Mesodermal cell (in vitro differentiated cells): ENCODE measurements around the gene CACNA1C.

Experiments
- H3K27ac ChIP-seq: 2 replicates; pipeline ENCODE4 v1.7.0; 2013; ENCODE audit warnings: mild to moderate bottlenecking, low read depth, low read length, moderate library complexity; ENCODE audit not compliant: severe bottlenecking
- H3K36me3 ChIP-seq: 2 replicates; pipeline ENCODE4 v1.7.1; 2013; ENCODE audit warnings: mild to moderate bottlenecking, low read length, moderate library complexity; ENCODE audit not compliant: control insufficient read depth, insufficient read depth
- H3K4me1 ChIP-seq: one replicate; pipeline ENCODE4 v1.7.1; 2013; ENCODE audit warnings: mild to moderate bottlenecking, low read length; ENCODE audit not compliant: insufficient read depth, control insufficient read depth, poor library complexity, severe bottlenecking
- H3K4me3 ChIP-seq: 2 replicates; pipeline ENCODE4 v1.7.0; 2013; ENCODE audit warnings: low read length, control low read depth, mild to moderate bottlenecking; ENCODE audit not compliant: insufficient read depth, poor library complexity, severe bottlenecking; ENCODE audit errors: extremely low read depth
- H3K9me3 ChIP-seq: 2 replicates; pipeline ENCODE4 v1.7.1; 2013; ENCODE audit warnings: mild to moderate bottlenecking, low read length, moderate library complexity; ENCODE audit not compliant: control insufficient read depth
- WGBS, 2 experiments: methylation state at CpG; one replicate each; pipeline ENCODE4 v1.1.5; 2013; ENCODE audit warnings: missing lambda C conversion rate in 2 of 2; ENCODE audit not compliant: insufficient coverage in 2 of 2; 5-methylcytosine and 5-hydroxymethylcytosine counted together

Gene CACNA1C

DNA sequence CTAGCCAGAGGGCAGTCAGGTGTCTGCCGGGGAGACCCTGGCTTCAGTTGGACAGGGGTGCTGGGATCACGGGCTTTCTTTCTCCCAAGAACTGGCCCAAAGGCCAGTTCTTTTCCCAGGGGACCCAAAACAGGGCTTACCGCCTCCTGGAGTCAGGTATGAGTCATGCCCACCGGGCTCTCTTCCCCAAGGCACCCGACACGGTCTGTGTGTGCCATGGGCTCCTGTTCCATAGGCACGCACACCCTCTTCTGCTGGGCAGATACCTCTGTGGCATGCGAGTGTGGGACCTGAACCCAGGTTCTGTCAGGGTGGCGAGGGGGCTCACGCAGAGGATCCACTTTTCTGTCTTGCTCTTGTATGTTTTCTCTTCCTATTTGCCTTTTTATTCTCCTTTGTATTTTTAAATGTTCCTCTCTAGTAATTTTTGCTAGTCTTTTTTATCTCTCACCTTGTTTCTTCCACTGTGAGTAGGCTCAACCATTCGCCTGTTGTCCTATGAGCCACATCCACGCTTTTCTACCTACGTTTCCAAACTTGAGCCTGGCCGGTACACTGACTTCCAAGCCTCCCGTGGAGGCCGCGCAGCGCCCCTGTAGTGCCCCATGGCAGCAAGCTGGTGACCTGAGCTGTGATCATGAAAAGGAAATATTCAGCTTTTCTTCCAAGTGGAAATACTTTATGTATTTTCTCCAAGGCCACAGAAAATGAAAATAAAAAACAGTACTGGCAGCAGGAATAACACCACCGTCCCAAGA, 362.2 kb downstream of the CACNA1C start:
- Histone ChIP-seq H3K4me3 (no peak overlapping the region), H3K36me3 (no peaks in the 10 kb centered on the region), H3K9me3 (no peaks in the 10 kb centered on the region), H3K4me1 (peaks cover 9% of the 10 kb centered on the region), H3K27ac (no peak overlapping the region)
- 93 to 97% methylated on average over 15 to 18 of the region's 19 CpGs for WGBS, 2 experiments

DNA sequence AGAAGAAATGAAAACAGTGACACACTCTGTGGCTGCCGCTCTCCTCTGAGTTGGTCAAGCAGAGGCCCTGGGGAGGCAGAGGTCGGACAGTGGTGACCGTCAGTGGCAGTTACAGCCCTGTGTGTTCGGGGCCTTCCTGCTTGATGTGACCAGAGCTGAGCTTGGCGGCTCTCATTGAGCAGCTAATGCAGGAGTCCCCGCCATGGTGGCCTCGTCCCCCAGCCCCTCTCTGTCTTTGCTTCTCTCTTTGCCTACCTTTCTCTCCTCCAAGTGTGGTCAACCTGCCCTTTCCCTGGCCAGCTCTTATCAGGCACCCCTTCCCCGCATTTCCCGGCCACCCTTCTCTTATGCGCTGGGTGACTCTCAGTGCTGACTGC, 362.8 kb downstream of the CACNA1C start:
- peaks cover 9% of the 10 kb centered on the region for H3K4me1 ChIP-seq

DNA sequence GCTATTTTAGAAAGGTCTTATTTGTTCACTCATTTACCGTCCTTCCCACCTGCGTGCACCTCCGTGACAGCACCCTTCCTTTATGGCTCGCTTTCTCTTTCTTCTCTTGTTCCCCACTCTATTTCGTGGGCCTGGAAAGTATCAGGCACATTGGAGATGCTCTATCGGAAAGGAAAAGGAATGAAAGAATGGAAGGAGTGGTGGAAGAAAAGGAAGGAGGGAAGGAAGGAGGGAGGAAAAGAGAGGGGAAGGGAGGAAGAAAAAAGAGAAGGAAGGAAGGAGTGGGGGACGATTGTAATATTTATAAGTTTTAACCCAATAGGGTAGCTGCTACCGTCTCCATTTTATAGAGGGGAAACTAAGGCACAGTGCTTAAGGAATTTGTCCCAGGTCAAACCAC, 363.4 kb downstream of the CACNA1C start:
- no peak overlapping the region for H3K27ac ChIP-seq
- H3K36me3 ChIP-seq, result no peaks in the 10 kb centered on the region
- H3K9me3 ChIP-seq, result no peaks in the 10 kb centered on the region
- no peak overlapping the region for H3K4me3 ChIP-seq
- peaks cover 9% of the 10 kb centered on the region for H3K4me1 ChIP-seq
- WGBS, 2 experiments, result 93% methylated on average over 6 of the region's 8 CpGs

More for the DNA sequence above, 362.8 kb downstream of the CACNA1C start:
- WGBS, 2 experiments, result 80 to 90% methylated on average over 8 to 9 of the region's 10 CpGs
- Histone ChIP-seq H3K4me3 (no peak overlapping the region), H3K36me3 (no peaks in the 10 kb centered on the region), H3K9me3 (no peaks in the 10 kb centered on the region), H3K27ac (no peak overlapping the region)

DNA sequence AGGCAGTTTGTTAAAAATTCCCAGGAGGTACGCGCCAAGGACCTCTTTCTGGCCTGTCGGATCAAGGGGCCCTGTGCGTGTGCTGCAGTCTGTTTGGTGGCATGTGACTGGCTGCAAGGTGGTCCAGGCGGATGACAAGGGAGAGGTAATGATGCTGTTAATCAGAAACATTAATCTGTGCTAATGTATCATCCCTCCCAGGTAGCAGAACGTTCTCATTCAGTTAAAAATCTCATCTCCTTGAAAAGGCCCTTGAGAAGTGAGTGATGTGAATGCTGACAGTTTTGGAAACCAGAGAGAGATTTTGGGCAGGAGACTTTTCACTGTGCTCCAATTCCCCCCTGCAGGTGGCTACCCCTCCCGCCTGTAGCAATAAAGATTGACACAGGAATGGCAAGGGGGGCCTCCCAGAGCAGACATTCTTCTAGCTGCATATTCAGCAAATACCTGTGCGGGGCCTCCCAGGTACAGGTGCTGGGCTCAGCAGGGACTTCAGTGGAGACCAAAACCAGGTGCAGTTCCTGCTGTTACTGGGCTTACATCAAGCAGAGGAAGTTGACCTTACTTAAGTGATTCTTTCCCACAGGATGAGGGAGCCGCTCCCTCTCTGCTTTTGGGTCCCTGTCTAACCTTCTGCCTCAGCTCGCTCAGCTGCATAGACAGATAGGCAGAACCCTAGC, 364.8 kb downstream of the CACNA1C start:
- Histone ChIP-seq H3K9me3 (no peaks in the 10 kb centered on the region), H3K27ac (no peak overlapping the region), H3K36me3 (no peaks in the 10 kb centered on the region), H3K4me1 (no peaks in the 10 kb centered on the region), H3K4me3 (no peak overlapping the region)
- 81 to 94% methylated on average over 5 to 8 of the region's 10 CpGs for WGBS, 2 experiments

DNA sequence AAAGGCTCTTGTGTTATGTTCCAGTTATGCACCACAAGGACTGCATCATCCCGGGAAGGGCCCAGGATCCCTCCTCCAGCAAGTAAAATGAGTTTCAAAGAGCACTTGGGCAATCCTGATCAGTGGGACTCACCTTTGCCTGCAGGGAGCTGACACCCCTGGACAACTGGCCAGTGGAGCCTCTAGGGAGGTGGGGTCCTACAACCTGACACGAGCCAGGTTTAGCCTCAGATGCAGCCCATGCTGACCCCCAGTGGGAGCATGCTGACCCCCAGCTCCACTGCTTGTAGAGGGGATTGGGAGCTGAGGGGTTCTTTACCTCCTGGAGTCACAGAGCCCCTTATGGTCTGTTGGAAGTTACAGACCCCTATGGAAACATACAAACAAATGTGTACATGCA, 365.8 kb downstream of the CACNA1C start:
- H3K4me1 ChIP-seq, result no peaks in the 10 kb centered on the region
- no peaks in the 10 kb centered on the region for H3K9me3 ChIP-seq
- no peak overlapping the region for H3K27ac ChIP-seq
- H3K36me3 ChIP-seq, result no peaks in the 10 kb centered on the region
- 90 to 94% methylated on average over 1 to 2 of the region's 2 CpGs for WGBS, 2 experiments
- H3K4me3 ChIP-seq, result no peak overlapping the region

DNA sequence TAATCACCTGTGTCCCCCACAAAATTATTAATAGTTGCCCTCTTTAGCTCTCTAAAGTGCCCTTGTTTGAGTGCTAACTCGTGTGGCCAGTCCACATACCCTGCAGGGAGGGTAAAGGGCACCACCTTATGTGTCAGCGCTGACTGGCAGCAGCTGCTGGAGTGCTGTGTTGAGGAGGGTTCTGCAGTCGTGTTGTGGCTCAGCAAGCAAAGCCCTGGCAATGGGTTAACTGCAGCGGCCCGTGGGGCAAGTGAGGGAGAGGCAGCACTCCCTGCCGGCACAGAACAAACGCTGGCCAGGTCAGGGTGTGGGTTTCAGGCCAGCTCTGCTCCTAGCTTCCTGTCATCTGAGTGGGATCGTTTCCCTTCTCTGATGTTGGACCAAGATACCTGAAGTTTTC, 369.8 kb downstream of the CACNA1C start:
- H3K4me3 ChIP-seq, result no peak overlapping the region
- no peaks in the 10 kb centered on the region for H3K36me3 ChIP-seq
- WGBS, 2 experiments, result 72 to 82% methylated on average over 8 of the region's 8 CpGs
- no peak overlapping the region for H3K27ac ChIP-seq
- no peaks in the 10 kb centered on the region for H3K4me1 ChIP-seq
- no peaks in the 10 kb centered on the region for H3K9me3 ChIP-seq

DNA sequence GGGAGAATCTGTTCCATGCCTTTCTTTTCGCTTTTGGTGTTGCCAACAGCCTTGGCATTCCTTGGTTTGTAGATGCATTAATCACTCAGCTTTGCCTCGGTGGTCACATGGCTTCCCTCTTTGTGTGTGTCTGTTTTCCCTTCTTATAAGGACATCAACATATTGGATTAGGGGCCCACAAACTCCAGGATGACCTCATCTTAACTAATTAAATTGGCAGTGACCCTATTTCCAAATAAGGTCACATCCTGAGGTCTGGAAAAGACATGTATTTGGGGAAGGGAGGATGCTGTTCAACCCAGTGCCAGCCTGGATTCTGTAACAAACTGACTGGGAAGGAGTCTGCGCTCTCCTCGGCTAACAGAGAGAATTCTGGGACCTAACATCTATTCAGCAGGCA, 376.2 kb downstream of the CACNA1C start:
- Histone ChIP-seq H3K27ac (no peak overlapping the region), H3K4me3 (no peak overlapping the region), H3K4me1 (no peaks in the 10 kb centered on the region), H3K9me3 (no peaks in the 10 kb centered on the region), H3K36me3 (no peaks in the 10 kb centered on the region)
- 86 to 90% methylated on average over 1 to 2 of the region's 4 CpGs for WGBS, 2 experiments

DNA sequence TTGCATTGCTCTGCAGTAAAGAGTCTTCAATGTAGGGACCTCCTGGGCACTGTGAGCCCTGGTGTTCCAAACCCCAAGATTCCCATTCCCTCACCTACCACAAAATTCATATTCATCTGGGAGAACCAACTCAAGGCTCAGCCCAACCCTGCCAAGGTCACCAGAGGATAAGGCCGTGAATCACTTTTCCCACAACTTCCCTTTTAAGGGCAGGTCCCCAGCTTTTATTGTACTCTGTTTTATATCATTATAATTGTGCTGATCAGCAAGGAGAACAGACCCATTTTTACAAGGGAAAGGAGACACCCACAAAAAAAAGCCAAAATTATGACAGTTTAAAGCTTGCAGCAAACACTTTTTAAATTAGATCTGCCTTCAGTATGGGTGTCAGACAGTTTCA, 379.0 kb downstream of the CACNA1C start:
- WGBS, 2 experiments, result no CpG with 5 or more reads among the region's 1 CpG
- no peaks in the 10 kb centered on the region for H3K4me1 ChIP-seq
- no peak overlapping the region for H3K4me3 ChIP-seq
- no peak overlapping the region for H3K27ac ChIP-seq
- H3K36me3 ChIP-seq, result no peaks in the 10 kb centered on the region
- H3K9me3 ChIP-seq, result no peaks in the 10 kb centered on the region

DNA sequence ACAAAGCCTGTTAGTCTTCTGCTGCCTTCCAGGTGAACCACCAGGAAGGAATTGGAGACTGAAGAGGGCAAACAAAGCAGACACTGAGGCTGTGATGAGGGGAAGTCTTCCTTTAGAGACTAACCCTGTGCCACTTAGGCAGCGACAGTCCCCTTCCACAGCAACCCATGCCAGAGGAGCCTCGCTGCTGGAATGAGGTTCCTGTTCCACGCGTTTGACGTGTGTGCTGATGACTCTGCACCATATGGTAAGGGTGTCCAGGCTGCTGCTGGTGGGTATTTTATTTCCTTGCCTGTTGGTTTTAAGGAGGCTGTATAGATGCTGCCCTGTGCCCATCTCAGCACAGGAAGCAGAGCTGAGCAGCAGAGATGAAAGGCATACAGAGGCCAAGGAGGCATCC, 380.1 kb downstream of the CACNA1C start:
- no peak overlapping the region for H3K4me3 ChIP-seq
- WGBS, 2 experiments, result 98 to 100% methylated on average over 4 to 5 of the region's 5 CpGs
- H3K4me1 ChIP-seq, result no peaks in the 10 kb centered on the region
- no peaks in the 10 kb centered on the region for H3K9me3 ChIP-seq
- H3K27ac ChIP-seq, result no peak overlapping the region
- no peaks in the 10 kb centered on the region for H3K36me3 ChIP-seq

DNA sequence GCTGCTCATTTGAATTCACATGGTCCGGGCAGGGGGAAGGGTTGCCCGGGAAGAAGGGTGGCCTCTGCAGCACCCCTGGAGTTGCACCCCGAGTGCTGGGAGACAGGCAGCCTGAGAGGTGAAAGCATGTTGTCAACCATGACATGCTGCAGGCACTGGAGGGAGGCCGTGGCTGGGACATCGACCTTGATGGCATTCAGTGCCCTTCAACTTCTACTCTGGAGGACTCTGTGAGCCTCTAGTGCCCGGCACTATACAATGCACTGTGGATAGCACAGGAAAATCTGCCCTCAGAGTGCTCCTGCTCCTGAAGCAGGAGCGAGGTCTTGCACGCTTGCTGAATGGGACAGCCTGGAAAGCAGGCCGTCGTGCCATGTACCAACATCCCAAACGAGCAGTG, 382.7 kb downstream of the CACNA1C start:
- Histone ChIP-seq H3K9me3 (no peaks in the 10 kb centered on the region), H3K4me3 (no peak overlapping the region), H3K27ac (no peak overlapping the region), H3K36me3 (no peaks in the 10 kb centered on the region), H3K4me1 (no peaks in the 10 kb centered on the region)
- WGBS, 2 experiments, result 83 to 87% methylated on average over 11 of the region's 11 CpGs
